ENCODE results near the gene MORC4.

MORC4 gene

GRCh38 chrX:106932492-106932923, 67.5 kb downstream of the MORC4 start:
- TF ChIP-seq CTCF (IDR thresholded peaks at IDR 0.05; ENCODE audit: unreplicated experiment in 3 of 3) = no peak
- H3K27ac Mint-ChIP-seq = peak overlapping the region; percentile 44 to 74 (median 59)
- H3K36me3 Mint-ChIP-seq (ENCODE audit: low read depth) = no peaks in the 10 kb centered on the region
- H3K4me1 Mint-ChIP-seq = peaks cover 16% of the 10 kb centered on the region
- H3K4me3 Mint-ChIP-seq = no peak overlapping the region
- H3K27me3 Mint-ChIP-seq (ENCODE audit: low read depth) = peaks cover 4% of the 10 kb centered on the region
- no peaks in the 10 kb centered on the region for H3K9me3 Mint-ChIP-seq

GRCh38 chrX:106931831-106932491, 68.1 kb downstream of the MORC4 start:
- H3K4me1 Mint-ChIP-seq = peaks cover 16% of the 10 kb centered on the region
- H3K4me3 Mint-ChIP-seq = no peak overlapping the region
- no peaks in the 10 kb centered on the region for H3K9me3 Mint-ChIP-seq
- H3K27me3 Mint-ChIP-seq (ENCODE audit: low read depth) = peaks cover 4% of the 10 kb centered on the region
- peak overlapping the region in 2 of 3 experiments; percentile 59 to 74 for H3K27ac Mint-ChIP-seq
- no peaks in the 10 kb centered on the region for H3K36me3 Mint-ChIP-seq (ENCODE audit: low read depth)
- no peak for TF ChIP-seq CTCF (IDR thresholded peaks at IDR 0.05; ENCODE audit: unreplicated experiment in 3 of 3)

GRCh38 chrX:106928227-106928626, 71.8 kb downstream of the MORC4 start:
- no peaks in the 10 kb centered on the region for H3K36me3 Mint-ChIP-seq (ENCODE audit: low read depth)
- no peak for TF ChIP-seq CTCF (IDR thresholded peaks at IDR 0.05; ENCODE audit: unreplicated experiment in 3 of 3)
- H3K27ac Mint-ChIP-seq = peak overlapping the region in 1 of 3 experiments; percentile 34
- peaks cover 4% of the 10 kb centered on the region for H3K27me3 Mint-ChIP-seq (ENCODE audit: low read depth)
- no peak overlapping the region for H3K4me3 Mint-ChIP-seq
- no peaks in the 10 kb centered on the region for H3K9me3 Mint-ChIP-seq
- peaks cover 8% of the 10 kb centered on the region for H3K4me1 Mint-ChIP-seq

- no peaks in the 10 kb centered on the region for H3K9me3 Mint-ChIP-seq
- H3K27me3 Mint-ChIP-seq (ENCODE audit: low read depth) = peaks cover 4% of the 10 kb centered on the region
- H3K27ac Mint-ChIP-seq = peak overlapping the region in 1 of 3 experiments; percentile 34
- H3K4me3 Mint-ChIP-seq = no peak overlapping the region
- H3K4me1 Mint-ChIP-seq = peaks cover 3% of the 10 kb centered on the region
- no peaks in the 10 kb centered on the region for H3K36me3 Mint-ChIP-seq (ENCODE audit: low read depth)
- TF ChIP-seq CTCF (IDR thresholded peaks at IDR 0.05; ENCODE audit: unreplicated experiment in 3 of 3) = no peak
These were observed 72.3 kb downstream of the MORC4 start for GRCh38 chrX:106927700-106928099.

GRCh38 chrX:106927023-106927422, 73.0 kb downstream of the MORC4 start:
- no peak overlapping the region for H3K4me3 Mint-ChIP-seq
- H3K4me1 Mint-ChIP-seq = no peaks in the 10 kb centered on the region
- H3K36me3 Mint-ChIP-seq (ENCODE audit: low read depth) = no peaks in the 10 kb centered on the region
- H3K27ac Mint-ChIP-seq = no peak overlapping the region
- H3K27me3 Mint-ChIP-seq (ENCODE audit: low read depth) = peaks cover 4% of the 10 kb centered on the region
- TF ChIP-seq CTCF (IDR thresholded peaks at IDR 0.05; ENCODE audit: unreplicated experiment in 3 of 3) = no peak
- no peaks in the 10 kb centered on the region for H3K9me3 Mint-ChIP-seq

- H3K4me3 Mint-ChIP-seq = no peak overlapping the region
- H3K27ac Mint-ChIP-seq = no peak overlapping the region
These were observed 78.4 kb downstream of the MORC4 start for GRCh38 chrX:106921637-106922036.

More at GRCh38 chrX:106921637-106922036, 78.4 kb downstream of the MORC4 start:
- no peaks in the 10 kb centered on the region for H3K4me1 Mint-ChIP-seq
- no peaks in the 10 kb centered on the region for H3K27me3 Mint-ChIP-seq (ENCODE audit: low read depth)
- H3K36me3 Mint-ChIP-seq (ENCODE audit: low read depth) = no peaks in the 10 kb centered on the region
- no peaks in the 10 kb centered on the region for H3K9me3 Mint-ChIP-seq
- no peak for TF ChIP-seq CTCF (IDR thresholded peaks at IDR 0.05; ENCODE audit: unreplicated experiment in 3 of 3)
